Uterus (tissue), 4 donors: ENCODE measurements around the gene MLLT6. TPM values are rescaled to one million over a fixed set of nuclear protein-coding genes. Genes with fewer than 3 reads are reported as not detected.

Experiments used
- DNase-seq, 2 donors: peaks; one replicate each; pipeline ENCODE4 v3.0.0-alpha.2; 2019 to 2020
- H3K27ac ChIP-seq, 2 donors: fragments of 200-600 bp; sonication (generic); 1 replicate in 1 of 2; 2 replicates in 1 of 2; pipeline ENCODE4 v1.5.1; 2016 to 2018
- H3K27me3 ChIP-seq, 2 donors: fragments of 200-600 bp; sonication (generic); one replicate each; pipeline ENCODE4 v1.5.1; 2018 to 2019; ENCODE audit warnings: control low read depth in 1 of 2
- H3K36me3 ChIP-seq, 2 donors: fragments of 200-600 bp; sonication (generic); one replicate each; pipeline ENCODE4 v1.5.1; 2019; ENCODE audit warnings: control low read depth in 1 of 2
- H3K4me1 ChIP-seq, 2 donors: fragments of 200-600 bp; sonication (generic); one replicate each; pipeline ENCODE4 v1.5.1; 2018 to 2019; ENCODE audit warnings: control low read depth in 1 of 2
- H3K4me3 ChIP-seq, 2 donors: fragments of 200-600 bp; sonication (generic); 1 replicate in 1 of 2; 2 replicates in 1 of 2; pipeline ENCODE4 v1.5.1; 2018 to 2019; ENCODE audit warnings: mild to moderate bottlenecking in 1 of 2
- H3K9me3 ChIP-seq, 2 donors: fragments of 200-600 bp; sonication (generic); one replicate each; pipeline ENCODE4 v1.5.1; 2019; ENCODE audit warnings: control low read depth in 1 of 2
- CTCF ChIP-seq, 4 experiments: fragments of 200-600 bp in 2 of 4; fragments of 450-650 bp in 2 of 4; sonication (generic) in 2 of 4; IDR thresholded peaks; one replicate each; pipeline ENCODE4 v1.5.1; 2016 to 2019; ENCODE audit warnings: antibody characterized with exemption in 4 of 4, mild to moderate bottlenecking in 2 of 4, moderate library complexity in 1 of 4
- POLR2A ChIP-seq, 2 donors: fragments of 450-650 bp; IDR thresholded peaks; one replicate each; pipeline ENCODE4 v1.6.1; 2016; ENCODE audit warnings: antibody characterized with exemption in 2 of 2, mild to moderate bottlenecking in 1 of 2, moderate library complexity in 1 of 2
- intact Hi-C: fragments of 100-400 bp; cut with DNase I; formaldehyde crosslinking; loops from one replicate; pipeline ENCODE4 v1.15.1; 2023; ENCODE audit warnings: low total_unique reads
- total RNA-seq, 4 donors: library from RNA; depleted of rRNA in 3 of 4; stranded (reverse); fragments of >200 nt in 3 of 4; gene quantifications; one replicate each; pipeline versions ENCODE4 v1.1.0 to v1.2.4, GENCODE V29; 2014 to 2023
- donor health status: DM: yes; HTN: yes; CAD: no.

MLLT6 gene
- total RNA-seq, 4 donors from 2014 or later, result 32.3 to 218 (median 60.3) TPM

- H3K4me3 ChIP-seq, result no peak overlapping the region
- peak overlapping the region; percentile 85 to 93 for H3K27ac ChIP-seq
- no peaks in the 10 kb centered on the region for H3K9me3 ChIP-seq
- no peaks in the 10 kb centered on the region for H3K27me3 ChIP-seq
- H3K4me1 ChIP-seq, result no peaks in the 10 kb centered on the region
- TF ChIP-seq POLR2A (IDR thresholded peaks at IDR 0.05) (no peak), CTCF (IDR thresholded peaks at IDR 0.05) (no peak)
- no peak for DNase-seq
- intact Hi-C loops, result no loop called here
- no peaks in the 10 kb centered on the region for H3K36me3 ChIP-seq
Measured at GRCh38 chr17:38731526-38732294, 26.6 kb downstream of the MLLT6 start.

- no peak for TF ChIP-seq POLR2A (IDR thresholded peaks at IDR 0.05)
- TF ChIP-seq CTCF (IDR thresholded peaks at IDR 0.05), result no peak
- Histone ChIP-seq H3K4me1 (no peaks in the 10 kb centered on the region), H3K4me3 (no peak overlapping the region), H3K27me3 (no peaks in the 10 kb centered on the region), H3K36me3 (no peaks in the 10 kb centered on the region), H3K9me3 (no peaks in the 10 kb centered on the region), H3K27ac (no peak overlapping the region)
- DNase-seq, result no peak
- intact Hi-C loops, result no loop called here
Measured at GRCh38 chr17:38732376-38733281, 27.6 kb downstream of the MLLT6 start.

- H3K27ac ChIP-seq, result no peak overlapping the region
- intact Hi-C loops, result no loop called here
- H3K36me3 ChIP-seq, result no peaks in the 10 kb centered on the region
Measured at GRCh38 chr17:38733282-38733981, 28.4 kb downstream of the MLLT6 start.

More at GRCh38 chr17:38733282-38733981, 28.4 kb downstream of the MLLT6 start:
- Histone ChIP-seq H3K27me3 (no peaks in the 10 kb centered on the region), H3K4me3 (no peak overlapping the region), H3K9me3 (no peaks in the 10 kb centered on the region), H3K4me1 (no peaks in the 10 kb centered on the region)
- TF ChIP-seq POLR2A (IDR thresholded peaks at IDR 0.05) (no peak), CTCF (IDR thresholded peaks at IDR 0.05) (no peak)
- no peak for DNase-seq
